NT2/D1 (cell line): Measurements from ENCODE around the gene RAI2.

Experiments
- SUZ12 ChIP-seq: IDR thresholded peaks from 2 replicates; pipeline ENCODE4 v1.6.1; 2011; ENCODE audit not compliant: insufficient read length, insufficient read depth; ENCODE audit errors: extremely low read depth
- ZNF274 ChIP-seq: IDR thresholded peaks from 2 replicates; pipeline ENCODE4 v1.6.1; 2011; ENCODE audit warnings: mild to moderate bottlenecking, low read depth, low read length

DNA sequence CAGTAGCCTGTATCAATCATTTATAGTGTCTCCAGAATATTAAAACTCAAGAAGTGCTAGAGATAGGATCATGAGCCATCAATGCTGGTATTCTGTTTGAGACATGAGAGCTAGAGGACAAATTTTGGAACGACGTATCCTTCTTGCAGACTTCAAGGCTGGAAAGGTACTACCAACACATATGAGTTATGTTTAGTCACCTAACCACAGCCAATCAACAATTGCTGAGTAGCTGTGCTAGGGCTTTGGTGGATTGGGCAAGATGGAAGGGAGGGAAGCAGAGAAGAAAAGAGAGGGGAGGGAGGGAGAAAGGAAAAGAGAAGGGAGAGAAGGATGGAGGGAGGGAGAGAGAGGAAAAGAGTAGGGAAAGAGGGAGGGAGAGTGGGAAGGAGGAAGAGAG lies 21.6 kb upstream of the RAI2 start:
- TF ChIP-seq ZNF274: no peak
- TF ChIP-seq SUZ12: no peak
